GM12878 (cell line): Measurements from ENCODE around the gene SYNGR3. TPM values are rescaled to one million over a fixed set of nuclear protein-coding genes. Genes with fewer than 3 reads are reported as not detected.

Source experiments
- ELK1 ChIP-seq: IDR thresholded peaks from 2 replicates; pipeline ENCODE4 v1.6.1; 2012; ENCODE audit warnings: low read depth, low read length, improper control_type of control experiment
- HDAC6 ChIP-seq: fragments of 200-600 bp; sonication (generic); IDR thresholded peaks from one replicate; pipeline ENCODE4 v1.8.0; 2017; ENCODE audit warnings: antibody characterized with exemption; ENCODE audit not compliant: unreplicated experiment
- MTA2 ChIP-seq: fragments of 450-650 bp; IDR thresholded peaks from 2 replicates; pipeline ENCODE4 v1.6.1; 2016; ENCODE audit warnings: low read depth, mild to moderate bottlenecking, moderate library complexity
- NKRF ChIP-seq: fragments of 450-650 bp; conservative IDR thresholded peaks from 2 replicates; pipeline ENCODE4 v1.6.1; 2017; ENCODE audit warnings: mild to moderate bottlenecking, moderate library complexity
- PML ChIP-seq: IDR thresholded peaks from 2 replicates; pipeline ENCODE4 v1.6.1; 2012; ENCODE audit warnings: low read length, inconsistent platforms
- SREBF1 ChIP-seq: IDR thresholded peaks from 2 replicates; pipeline ENCODE4 v1.6.1; 2012; ENCODE audit warnings: mild to moderate bottlenecking, low read length
- ZNF384 ChIP-seq: IDR thresholded peaks from 2 replicates; pipeline ENCODE4 v1.6.1; 2012; ENCODE audit warnings: low read depth, mild to moderate bottlenecking, low read length, improper control_type of control experiment, borderline replicate concordance
- polyA plus RNA-seq, 11 experiments: library from polyadenylated mRNA; depleted of rRNA in 4 of 11; unstranded in 6 of 11; stranded (reverse) in 5 of 11; fragments of >200 nt; fragmentation: Nextera tagmentation in 4 of 11; fragmentation: Illumina TruSeq in 1 of 11; extraction: Ambion mirVana in 4 of 11; extraction: Trizol in 1 of 11; gene quantifications; 1 replicate in 1 of 11; 2 replicates in 10 of 11; pipeline versions ENCODE4 v1.2.1 to v1.2.3, GENCODE V29; 2011 to 2016; ENCODE audit warnings: inconsistent platforms in 2 of 11, missing spikeins in 2 of 11, low read depth in 1 of 11
- total RNA-seq, 4 experiments: library from RNA; depleted of rRNA in 3 of 4; stranded (reverse); fragments of >200 nt in 3 of 4; fragmentation: Illumina TruSeq in 1 of 4; extraction: Trizol in 1 of 4; gene quantifications; 2 replicates each; pipeline versions ENCODE4 v1.2.1 to v1.2.3, GENCODE V29; 2013 to 2021
- TF ChIP-seq, protein P1 (sequence below): IDR thresholded peaks from 2 replicates; pipeline ENCODE4 v1.6.1; 2012; ENCODE audit warnings: improper control_type of control experiment, low read depth, low read length; ENCODE audit not compliant: insufficient replicate concordance
- TF ChIP-seq, protein P2 (sequence below): fragments of 450-650 bp; IDR thresholded peaks from 2 replicates; pipeline ENCODE4 v1.6.1; 2016; ENCODE audit warnings: mild to moderate bottlenecking

The SYNGR3 gene
- total and polyA plus RNA-seq, 10 of the 15 experiments (the other 5 are each of a cell fraction or from before 2014, with no cell fraction given), result 1.2 to 18.1 (median 6.6) TPM

GRCh38 chr16:2030036-2030435 lies 40.3 kb downstream of the SYNGR3 start (continued):
- TF ChIP-seq PML (no peak), ELK1 (no peak), MTA2 (no peak), ZNF384 (no peak), NKRF (no peak), HDAC6 (no peak), SREBF1 (no peak)
- TF ChIP-seq, protein P1, sequence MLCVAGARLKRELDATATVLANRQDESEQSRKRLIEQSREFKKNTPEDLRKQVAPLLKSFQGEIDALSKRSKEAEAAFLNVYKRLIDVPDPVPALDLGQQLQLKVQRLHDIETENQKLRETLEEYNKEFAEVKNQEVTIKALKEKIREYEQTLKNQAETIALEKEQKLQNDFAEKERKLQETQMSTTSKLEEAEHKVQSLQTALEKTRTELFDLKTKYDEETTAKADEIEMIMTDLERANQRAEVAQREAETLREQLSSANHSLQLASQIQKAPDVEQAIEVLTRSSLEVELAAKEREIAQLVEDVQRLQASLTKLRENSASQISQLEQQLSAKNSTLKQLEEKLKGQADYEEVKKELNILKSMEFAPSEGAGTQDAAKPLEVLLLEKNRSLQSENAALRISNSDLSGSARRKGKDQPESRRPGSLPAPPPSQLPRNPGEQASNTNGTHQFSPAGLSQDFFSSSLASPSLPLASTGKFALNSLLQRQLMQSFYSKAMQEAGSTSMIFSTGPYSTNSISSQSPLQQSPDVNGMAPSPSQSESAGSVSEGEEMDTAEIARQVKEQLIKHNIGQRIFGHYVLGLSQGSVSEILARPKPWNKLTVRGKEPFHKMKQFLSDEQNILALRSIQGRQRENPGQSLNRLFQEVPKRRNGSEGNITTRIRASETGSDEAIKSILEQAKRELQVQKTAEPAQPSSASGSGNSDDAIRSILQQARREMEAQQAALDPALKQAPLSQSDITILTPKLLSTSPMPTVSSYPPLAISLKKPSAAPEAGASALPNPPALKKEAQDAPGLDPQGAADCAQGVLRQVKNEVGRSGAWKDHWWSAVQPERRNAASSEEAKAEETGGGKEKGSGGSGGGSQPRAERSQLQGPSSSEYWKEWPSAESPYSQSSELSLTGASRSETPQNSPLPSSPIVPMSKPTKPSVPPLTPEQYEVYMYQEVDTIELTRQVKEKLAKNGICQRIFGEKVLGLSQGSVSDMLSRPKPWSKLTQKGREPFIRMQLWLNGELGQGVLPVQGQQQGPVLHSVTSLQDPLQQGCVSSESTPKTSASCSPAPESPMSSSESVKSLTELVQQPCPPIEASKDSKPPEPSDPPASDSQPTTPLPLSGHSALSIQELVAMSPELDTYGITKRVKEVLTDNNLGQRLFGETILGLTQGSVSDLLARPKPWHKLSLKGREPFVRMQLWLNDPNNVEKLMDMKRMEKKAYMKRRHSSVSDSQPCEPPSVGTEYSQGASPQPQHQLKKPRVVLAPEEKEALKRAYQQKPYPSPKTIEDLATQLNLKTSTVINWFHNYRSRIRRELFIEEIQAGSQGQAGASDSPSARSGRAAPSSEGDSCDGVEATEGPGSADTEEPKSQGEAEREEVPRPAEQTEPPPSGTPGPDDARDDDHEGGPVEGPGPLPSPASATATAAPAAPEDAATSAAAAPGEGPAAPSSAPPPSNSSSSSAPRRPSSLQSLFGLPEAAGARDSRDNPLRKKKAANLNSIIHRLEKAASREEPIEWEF, result no peak
- TF ChIP-seq, protein P2, sequence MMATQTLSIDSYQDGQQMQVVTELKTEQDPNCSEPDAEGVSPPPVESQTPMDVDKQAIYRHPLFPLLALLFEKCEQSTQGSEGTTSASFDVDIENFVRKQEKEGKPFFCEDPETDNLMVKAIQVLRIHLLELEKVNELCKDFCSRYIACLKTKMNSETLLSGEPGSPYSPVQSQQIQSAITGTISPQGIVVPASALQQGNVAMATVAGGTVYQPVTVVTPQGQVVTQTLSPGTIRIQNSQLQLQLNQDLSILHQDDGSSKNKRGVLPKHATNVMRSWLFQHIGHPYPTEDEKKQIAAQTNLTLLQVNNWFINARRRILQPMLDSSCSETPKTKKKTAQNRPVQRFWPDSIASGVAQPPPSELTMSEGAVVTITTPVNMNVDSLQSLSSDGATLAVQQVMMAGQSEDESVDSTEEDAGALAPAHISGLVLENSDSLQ, result no peak
